H1 (cell line): Measurements from ENCODE around the gene RAD51B. TPM values are rescaled to one million over a fixed set of nuclear protein-coding genes. Genes with fewer than 3 reads are reported as not detected.

Experiments
- BRCA1 ChIP-seq: IDR thresholded peaks from 2 replicates; pipeline ENCODE4 v1.6.1; 2012; ENCODE audit warnings: low read depth, low read length, improper control_type of control experiment
- CHD7 ChIP-seq: fragments of 300-600 bp; sonication (generic); IDR thresholded peaks from 2 replicates; pipeline ENCODE4 v1.7.1; 2012; ENCODE audit warnings: low read length, moderate library complexity, mild to moderate bottlenecking, inconsistent platforms; ENCODE audit not compliant: insufficient replicate concordance
- EP300 ChIP-seq, 2 experiments: IDR thresholded peaks; 1 replicate in 1 of 2; 2 replicates in 1 of 2; pipeline ENCODE4 v1.6.1; 2011 to 2012; ENCODE audit warnings: low read depth in 2 of 2, low read length in 2 of 2, mild to moderate bottlenecking in 2 of 2, borderline replicate concordance in 1 of 2, inconsistent platforms in 1 of 2, moderate library complexity in 1 of 2
- POU5F1 ChIP-seq: IDR thresholded peaks from 2 replicates; pipeline ENCODE4 v1.6.1; 2011; ENCODE audit warnings: low read depth, mild to moderate bottlenecking, low read length, moderate library complexity
- polyA plus RNA-seq, 7 experiments: library from polyadenylated mRNA; depleted of rRNA in 3 of 7; stranded (reverse) in 5 of 7; unstranded in 2 of 7; fragments of >200 nt in 5 of 7; fragments of 200-250 nt in 2 of 7; gene quantifications; 1 replicate in 5 of 7; 2 replicates in 1 of 7; 4 replicates in 1 of 7; pipeline versions ENCODE4 v1.2.1 to v1.2.3, GENCODE V29; 2011 to 2013; ENCODE audit warnings: missing spikeins in 2 of 7, mixed read lengths in 2 of 7
- total RNA-seq: library from RNA; stranded (reverse); fragmentation: NEBNext Ultra II Directional; extraction: Animal tissue kit (Norgen Biotek cat#: 25700); gene quantifications from 2 replicates; pipeline ENCODE4 v1.2.1, GENCODE V29; 2021

Gene RAD51B
- total and polyA plus RNA-seq, 2 of the 8 experiments (the other 6 are each of a cell fraction or from before 2014, with no cell fraction given), result 3.9 to 14.9 TPM

DNA sequence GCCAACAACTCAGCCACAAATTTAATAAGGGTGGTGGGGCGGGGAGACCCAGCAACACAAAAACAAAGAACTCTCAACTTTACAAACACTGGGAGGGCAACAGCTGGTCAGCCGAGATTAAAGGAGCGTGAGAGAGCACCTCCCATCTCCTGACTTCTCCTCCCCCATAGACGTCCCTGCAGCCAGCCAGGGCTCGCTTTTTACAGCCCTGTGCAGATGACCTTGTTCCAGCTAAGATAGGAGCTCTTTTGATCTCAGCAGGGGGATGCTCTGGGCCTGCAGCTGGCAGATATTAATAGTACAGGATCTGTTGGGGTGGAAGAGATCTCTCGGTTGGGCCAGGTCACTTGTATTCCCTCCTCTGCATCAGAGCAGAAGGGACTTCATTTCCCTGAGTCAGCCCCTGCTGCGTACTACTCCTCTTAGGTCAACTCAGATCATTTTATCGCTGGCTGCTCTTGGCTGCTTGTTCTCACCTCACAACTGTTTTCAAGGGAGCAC is 475.8 kb downstream of the RAD51B start (continued):
- TF ChIP-seq EP300 (IDR thresholded peaks at IDR 0.05; ENCODE audit: borderline replicate concordance in 1 of 2, low read depth in 2 of 2, low read length in 2 of 2) (no peak), BRCA1 (no peak), CHD7 (no peak), POU5F1 (no peak)
